Measurements from ENCODE around the gene FERMT2.

DNA sequence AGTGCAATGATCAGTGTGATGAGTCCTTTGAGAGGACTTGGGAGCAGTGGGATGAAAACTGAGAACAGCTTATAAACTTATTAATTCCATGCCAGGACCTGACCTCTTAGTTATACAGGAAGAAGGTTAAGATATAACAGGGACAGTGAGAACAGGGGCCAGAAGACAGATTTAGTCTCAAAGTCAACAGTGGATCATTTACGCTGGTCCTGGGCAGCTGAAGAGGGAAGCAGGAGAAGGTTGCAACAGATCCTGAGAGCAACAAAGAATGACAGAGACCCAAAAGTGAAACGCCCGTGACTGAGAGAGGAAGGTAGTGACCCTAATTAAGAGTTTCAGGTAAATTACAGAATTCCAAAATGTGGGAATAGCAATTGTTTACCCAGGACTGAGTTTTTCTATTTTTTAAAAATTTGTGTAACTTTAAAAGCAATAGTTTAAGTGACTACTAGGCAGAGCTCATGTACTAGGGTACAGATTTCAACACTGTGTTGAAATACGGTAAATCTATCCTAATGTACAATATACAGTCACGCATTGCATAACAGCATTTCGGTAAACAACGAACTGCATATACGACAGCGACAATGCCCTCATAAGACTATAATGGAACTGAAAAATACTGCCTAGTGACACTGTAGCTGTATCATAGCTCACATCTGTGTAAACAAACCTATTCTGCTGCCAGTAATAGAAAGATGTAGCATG, 81.8 kb downstream of the FERMT2 start:
- TF ChIP-seq CTCF (optimal IDR thresholded peaks at IDR 0.05 in 1 of 3, IDR thresholded peaks at IDR 0.05 in 1 of 3, conservative IDR thresholded peaks at IDR 0.05 in 1 of 3; ENCODE audit: extremely low read depth in 1 of 3, insufficient read depth in 2 of 3, low read length in 3 of 3), result no peak
- no peak for TF ChIP-seq EZH2 (IDR thresholded peaks at IDR 0.05; ENCODE audit: low read length)
